GM21619 (cell line): ENCODE results near the gene KRT76.

Experiments used
- ATAC-seq: cut with Tn5 transposase; IDR thresholded peaks from one replicate; pipeline ENCODE4 v1.9.1; 2021; ENCODE audit not compliant: unreplicated experiment

KRT76 gene

GRCh38 chr12:52776913-52777395, at the start of gene KRT76:
TSS of gene KRT76 (minus strand) at chr12:52777345. CDS start at chr12:52777291, 54 bp downstream.
- ATAC-seq: no peak

GRCh38 chr12:52825961-52826360, 48.8 kb upstream of the KRT76 start:
- no peak for ATAC-seq

GRCh38 chr12:52824741-52825410, 47.7 kb upstream of the KRT76 start:
- ATAC-seq: no peak

DNA sequence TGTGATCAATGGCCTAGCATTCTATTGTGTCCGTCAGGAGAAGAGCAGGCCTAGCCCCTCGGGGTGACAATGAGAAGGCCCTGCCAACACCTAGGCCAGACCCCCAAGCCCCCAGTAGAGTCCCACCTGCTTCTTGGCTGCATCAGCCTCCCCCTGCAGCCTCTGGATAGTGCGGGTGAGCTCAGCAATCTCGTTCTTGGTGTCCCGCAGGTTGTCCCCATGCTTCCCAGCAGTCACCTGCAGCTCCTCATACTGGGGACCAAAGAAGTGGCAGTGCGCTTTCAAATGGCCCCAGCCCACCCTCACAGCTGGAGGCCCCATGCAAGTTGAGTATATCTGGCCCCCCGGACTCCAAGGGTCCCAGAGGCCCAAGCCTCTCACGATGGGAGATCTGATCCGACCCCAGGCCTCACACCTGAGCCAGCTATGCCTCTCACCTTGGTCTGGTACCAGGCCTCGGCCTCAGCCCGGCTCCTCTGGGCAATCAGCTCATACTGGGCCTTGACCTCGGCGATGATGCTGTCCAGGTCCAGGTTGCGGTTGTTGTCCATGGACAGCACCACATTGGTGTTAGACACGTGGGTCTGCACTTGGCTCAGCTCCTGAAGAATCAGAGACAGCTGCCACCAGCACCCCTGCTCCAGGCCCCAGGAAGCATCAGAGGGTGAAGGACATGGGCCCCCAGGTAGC, 46.8 kb upstream of the KRT76 start:
- ATAC-seq: no peak

- no peak for ATAC-seq
Observed at GRCh38 chr12:52822771-52823510, 45.8 kb upstream of the KRT76 start.

GRCh38 chr12:52821826-52822660, 44.9 kb upstream of the KRT76 start:
- no peak for ATAC-seq

DNA sequence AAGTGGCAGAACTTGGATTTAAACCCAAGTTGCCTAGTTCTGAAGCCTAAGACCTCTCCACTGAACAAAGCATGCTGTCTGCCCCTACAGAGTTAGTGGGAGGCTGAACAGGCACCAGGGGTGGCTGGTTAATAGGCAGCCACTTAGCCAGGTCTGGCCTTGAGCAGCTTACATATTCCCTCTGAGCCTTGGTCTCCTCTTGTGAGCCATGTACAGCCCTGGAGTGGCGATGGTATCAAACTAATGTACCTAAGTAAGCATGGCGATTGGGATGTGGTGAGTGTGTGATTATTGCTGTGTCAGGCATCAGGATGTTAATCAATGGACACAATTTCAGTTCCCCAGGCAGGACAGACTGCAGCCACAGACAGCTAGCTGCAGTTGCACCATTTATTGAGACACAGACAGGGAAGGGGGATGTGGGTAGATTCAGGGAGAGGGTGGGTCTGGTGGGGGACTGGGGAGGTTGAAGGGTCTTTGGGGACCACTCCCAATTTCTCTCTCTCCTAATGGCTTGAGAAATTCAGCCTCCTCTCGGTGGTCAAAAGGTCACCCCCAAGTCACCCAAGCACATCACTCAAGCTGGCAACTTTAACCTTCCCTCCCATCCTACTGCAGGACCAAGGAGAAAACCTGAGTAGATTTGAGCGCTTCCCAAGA, 44.1 kb upstream of the KRT76 start:
- no peak for ATAC-seq

DNA sequence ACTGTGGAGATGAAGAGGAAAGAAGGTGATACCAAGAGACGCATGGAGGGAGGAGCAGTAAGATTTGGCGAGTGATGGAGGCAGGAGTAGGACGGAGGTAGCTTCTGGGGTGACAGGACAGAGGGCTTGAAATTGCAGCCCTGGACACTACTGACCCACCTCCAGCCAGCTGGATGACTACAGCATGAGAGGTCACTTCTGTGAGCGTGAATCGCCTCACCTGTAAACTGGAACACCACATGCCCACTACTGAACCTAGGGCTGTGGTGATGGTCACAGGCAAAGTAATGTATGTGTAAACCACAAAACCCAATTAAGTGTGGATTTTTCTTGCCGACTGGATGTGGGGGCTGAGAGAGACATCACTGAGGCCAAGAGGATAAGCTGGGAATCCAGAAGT, 43.4 kb upstream of the KRT76 start:
- no peak for ATAC-seq

DNA sequence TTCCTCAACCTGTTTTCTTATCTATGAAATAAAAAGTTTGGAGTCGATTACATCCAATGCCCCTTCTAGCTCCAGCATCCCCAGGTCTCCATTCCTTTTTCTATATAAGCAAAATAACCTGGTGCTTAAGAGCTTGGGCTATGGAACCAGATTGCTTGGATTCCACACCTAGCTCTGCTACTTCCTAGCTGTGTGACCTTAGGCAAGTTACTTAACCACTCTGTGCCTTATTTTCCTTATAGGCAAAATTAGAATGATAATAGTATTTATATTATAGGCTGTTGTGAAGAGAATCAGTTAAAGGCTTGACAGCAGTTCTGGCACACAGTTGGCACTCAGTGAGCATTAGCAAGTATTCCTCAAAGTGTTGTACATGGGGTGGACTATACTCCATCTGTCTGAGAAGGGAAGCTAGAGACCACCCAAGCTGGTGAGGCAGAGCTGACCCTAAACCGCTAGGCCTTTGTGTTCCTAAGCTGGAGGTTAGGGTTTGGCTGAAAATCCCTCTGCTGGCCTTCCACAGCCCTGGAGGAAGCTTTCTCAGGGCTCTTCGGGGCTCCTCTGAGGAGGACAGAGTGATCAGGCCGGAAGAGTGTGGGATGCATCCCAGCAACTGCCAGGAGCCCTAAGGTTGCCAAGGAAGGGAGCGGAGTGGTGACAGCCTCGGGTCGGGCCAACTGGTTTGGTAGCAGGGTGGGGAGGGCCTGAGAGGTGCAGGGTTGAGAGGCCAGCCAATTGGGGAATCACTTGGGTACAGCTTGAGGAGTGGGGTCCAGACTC, 42.8 kb upstream of the KRT76 start:
- ATAC-seq: no peak

DNA sequence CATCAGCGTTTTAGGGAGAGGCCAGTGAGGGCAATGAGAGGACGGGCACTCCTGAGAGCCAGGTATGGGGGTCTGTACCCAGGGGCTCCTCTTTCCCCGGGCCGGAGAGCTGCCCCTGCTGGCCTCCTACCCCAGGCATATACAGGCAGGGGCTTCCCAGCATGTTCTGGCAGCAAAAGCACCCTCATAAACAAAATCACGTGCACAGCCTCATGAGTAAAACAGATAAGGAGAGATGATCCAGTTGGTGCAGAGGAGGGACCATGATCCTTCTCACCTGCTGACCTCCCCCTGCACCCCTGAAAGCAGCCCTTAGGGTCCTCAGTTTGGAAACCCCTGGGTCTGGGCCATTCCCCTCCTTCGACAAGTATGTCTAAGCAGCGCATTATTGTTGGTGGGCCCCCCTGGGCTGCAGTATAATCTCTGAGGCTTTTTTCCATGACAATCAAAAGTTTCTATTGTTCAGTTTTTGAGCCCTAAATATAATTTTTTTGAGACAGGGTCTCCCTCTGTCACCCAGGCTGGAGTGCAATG, 41.8 kb upstream of the KRT76 start:
- ATAC-seq: no peak

GRCh38 chr12:52818388-52818787, 41.2 kb upstream of the KRT76 start:
- no peak for ATAC-seq

GRCh38 chr12:52817699-52818238, 40.6 kb upstream of the KRT76 start:
- no peak for ATAC-seq

- ATAC-seq: no peak
Observed at GRCh38 chr12:52817003-52817698, 40.0 kb upstream of the KRT76 start.

GRCh38 chr12:52815676-52816588, 38.8 kb upstream of the KRT76 start:
- ATAC-seq: no peak

DNA sequence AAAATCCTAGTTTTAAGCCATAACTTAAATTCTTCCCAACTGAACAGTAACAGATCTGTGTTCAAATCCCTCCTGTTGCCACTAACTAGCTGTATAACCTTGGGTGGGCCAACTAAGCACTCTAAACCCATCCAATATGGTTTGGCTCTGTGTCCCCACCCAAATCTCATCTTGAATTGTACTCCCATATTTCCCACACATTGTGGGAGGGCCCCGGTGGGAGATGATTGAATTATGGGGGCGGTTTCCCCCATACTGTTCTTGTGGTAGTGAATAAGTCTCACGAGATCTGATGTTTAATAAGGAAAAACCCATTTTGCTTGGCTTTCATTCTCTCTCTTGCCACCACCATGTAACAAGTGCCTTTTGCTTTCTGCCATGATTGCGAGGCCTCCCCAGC, 38.0 kb upstream of the KRT76 start:
- ATAC-seq: no peak

DNA sequence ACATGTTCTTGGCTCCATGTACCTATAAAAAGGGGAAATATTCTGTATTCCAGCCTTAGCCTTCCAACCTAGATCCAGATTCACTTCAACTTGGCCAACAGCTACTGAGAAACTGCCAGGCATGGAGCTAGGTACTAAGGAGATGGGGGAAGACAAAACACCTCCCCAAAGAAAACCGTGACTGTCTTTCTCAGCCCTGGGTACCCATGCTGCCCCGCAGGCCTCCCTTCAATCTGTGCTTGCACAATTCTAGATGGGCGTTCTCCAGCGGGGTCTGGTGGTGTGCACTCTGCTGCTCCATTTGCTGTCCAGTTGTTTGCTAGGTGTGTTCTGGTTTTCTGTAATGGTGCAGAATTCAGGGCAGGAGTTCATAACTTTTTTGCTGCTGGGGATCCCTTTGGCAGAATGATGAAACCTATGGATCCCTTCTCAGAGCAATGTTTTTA, 37.6 kb upstream of the KRT76 start:
- no peak for ATAC-seq

DNA sequence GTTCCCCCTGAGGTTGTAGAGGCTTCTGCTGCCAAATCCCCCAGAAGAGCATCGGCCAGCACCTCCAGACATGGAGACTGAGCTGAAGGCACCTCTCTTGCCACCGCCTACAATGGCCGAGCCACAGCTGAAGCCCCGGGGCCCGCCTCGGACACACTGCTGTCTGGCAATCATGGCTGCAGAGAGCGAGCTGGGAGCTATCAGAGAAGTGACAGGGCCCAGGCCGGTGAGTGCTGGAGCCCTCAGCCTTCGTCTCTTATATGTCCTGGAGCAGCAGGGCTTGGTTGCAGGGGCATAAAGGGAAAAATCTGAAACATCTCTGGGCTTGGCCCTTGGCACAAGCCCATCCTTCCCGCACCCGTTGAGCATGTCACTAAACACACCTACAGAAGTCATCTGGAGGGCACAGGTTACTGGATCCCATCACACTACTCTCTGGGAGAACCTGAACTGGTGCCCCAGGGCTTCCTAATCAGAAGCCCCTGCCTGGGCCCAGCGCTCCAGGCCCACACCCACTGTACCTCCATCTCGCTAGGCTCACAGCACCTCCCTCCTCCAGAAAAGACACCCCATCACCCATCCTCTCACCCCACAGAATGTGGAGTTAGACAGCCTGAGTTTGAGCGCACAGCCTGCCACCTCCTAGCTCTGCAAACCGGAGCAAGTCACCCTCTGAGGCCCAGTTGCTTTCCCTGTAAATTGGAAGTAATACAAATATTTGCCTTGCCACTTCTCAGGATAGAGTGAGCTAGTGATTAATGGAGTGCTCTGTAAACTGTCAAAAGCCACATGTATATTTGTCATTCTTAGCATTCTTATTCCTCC, 37.0 kb upstream of the KRT76 start, which contains the start of gene KRT4:
KRT4 (minus strand) TSS at position 232 of the 825 bp plus-strand sequence; CDS start at position 174, 58 bp downstream.
- ATAC-seq: no peak
